ENCODE measurements around the gene ALX4. TPM values are rescaled to one million over a fixed set of nuclear protein-coding genes. Genes with fewer than 3 reads are reported as not detected.

Gene ALX4
- total RNA-seq, 4 donors from 2014 or later, result under 0.01 to 0.17 TPM; not detected in 2

- TF ChIP-seq CTCF (IDR thresholded peaks at IDR 0.05; ENCODE audit: low read depth), result no peak
Observed at GRCh38 chr11:44223238-44223637, 86.7 kb downstream of the ALX4 start.

DNA sequence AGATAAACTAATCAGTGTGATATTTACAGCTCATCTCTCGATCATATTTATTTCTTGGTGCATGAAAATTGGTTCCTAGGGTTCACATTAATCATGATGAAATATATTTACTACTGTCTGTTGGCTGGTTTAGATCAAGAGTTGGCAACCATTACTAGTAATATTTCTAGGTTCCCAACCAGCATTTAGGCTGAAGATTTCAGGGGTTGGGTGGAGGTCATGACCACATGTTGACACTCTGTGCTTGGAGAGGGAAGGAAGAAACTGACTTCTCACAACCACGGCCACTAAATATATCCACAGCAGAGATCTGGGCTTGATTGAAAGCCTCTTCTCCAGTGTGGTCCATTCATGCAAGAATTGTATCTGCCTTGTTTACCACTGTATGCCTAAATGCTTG lies 87.9 kb downstream of the ALX4 start:
- no peak for TF ChIP-seq CTCF (IDR thresholded peaks at IDR 0.05; ENCODE audit: low read depth)

GRCh38 chr11:44221456-44221855 lies 88.5 kb downstream of the ALX4 start:
- TF ChIP-seq CTCF (IDR thresholded peaks at IDR 0.05; ENCODE audit: low read depth), result no peak

DNA sequence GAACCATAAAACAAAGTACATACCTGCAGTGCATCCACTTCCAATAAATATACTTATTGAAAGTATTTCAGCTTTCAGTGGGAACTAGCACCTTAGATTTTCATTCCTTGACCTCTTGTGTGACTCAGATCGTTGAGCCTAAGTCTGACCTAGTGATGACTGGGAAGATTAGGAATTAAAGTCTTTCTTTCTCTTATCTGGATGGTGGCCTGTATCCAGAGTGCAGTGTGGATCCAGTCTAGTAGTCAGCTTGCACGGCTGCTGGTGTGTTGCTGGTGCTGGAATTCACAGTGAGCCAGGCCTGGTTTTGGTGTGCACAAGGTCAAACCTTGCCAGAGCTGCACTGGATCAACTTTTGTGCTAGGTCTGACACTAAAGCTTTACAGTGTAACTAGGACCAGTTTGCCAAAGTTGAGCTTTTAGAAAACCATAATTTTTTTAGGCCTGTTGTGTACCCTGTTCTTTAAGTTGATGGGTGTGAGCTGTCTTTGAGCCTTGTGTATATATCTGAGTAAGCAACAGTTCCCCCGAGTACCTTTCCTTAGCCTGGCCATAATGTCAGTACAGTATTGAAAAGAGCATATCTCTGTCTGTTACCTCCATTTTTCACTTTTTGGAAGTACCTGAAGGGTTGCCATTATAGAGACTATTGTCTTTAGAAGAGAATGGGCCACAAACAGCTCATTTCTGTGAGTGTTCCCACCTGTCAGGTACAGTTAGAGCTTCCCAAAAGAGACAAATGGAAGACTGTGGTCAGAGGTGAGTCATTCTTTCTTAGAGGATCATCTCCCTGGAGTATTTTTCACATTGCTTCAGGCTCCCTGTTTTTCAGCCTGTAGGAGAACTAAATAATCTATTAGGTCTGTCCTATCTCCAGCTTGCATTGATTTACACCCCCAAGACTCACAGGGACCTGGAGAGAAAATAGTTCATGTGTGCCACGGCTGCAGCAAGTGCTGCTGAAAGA lies 89.8 kb downstream of the ALX4 start:
- no peak for TF ChIP-seq CTCF (IDR thresholded peaks at IDR 0.05; ENCODE audit: low read depth)

DNA sequence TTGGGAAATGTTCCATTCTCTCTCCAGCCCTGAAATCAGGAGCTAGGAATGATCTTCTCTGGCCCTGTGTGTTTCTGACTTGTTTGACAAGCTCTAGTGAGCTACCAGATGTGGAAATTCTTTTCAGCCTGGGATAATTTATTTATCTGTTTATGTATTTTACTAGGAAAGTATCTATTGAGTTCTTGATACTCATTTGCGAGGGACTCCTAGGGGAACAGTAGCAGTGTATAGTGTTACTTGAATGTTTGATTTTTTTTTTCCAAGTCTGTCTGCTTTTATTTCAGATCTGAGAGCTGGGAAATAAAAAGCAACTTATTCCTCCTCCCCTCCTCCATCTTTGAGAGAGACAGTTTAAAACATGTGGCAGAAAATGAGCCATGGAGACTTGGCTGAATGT lies 92.5 kb downstream of the ALX4 start:
- TF ChIP-seq CTCF (IDR thresholded peaks at IDR 0.05; ENCODE audit: low read depth), result no peak

DNA sequence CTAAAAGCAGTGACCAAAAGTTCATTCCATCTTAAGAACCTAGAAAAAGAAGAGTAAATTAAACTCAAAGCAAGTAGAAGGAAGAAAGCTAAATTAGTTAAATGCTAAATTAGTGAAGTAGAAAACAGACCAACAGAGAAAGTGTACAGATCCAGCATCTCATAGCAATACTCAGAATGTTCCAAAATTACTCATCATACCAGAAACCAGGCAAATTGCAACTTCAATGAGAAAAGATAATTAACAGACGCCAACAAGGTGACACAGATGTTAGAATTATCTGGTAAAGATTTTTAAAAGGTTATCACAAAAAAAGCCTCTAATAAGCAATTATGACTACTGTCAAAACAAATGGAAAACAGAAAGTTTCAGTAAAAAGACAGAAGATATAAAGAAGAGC lies 96.8 kb downstream of the ALX4 start:
- TF ChIP-seq CTCF (IDR thresholded peaks at IDR 0.05; ENCODE audit: low read depth), result no peak

- TF ChIP-seq CTCF (IDR thresholded peaks at IDR 0.05; ENCODE audit: low read depth), result no peak
Observed at GRCh38 chr11:44212128-44212527, 97.8 kb downstream of the ALX4 start.

Other genes with a start within 250 kb of the ALX4 start
- 10 to 100 TPM; 17.8 to 42.5 (median 33.0) TPM for gene ACCS, start 243.9 kb downstream of the ALX4 start, total RNA-seq
- gene EXT2, start 214.5 kb downstream of the ALX4 start, total RNA-seq, result 10 to 100 TPM; 48.6 to 63.9 (median 54.8) TPM